Transverse colon (tissue), 4 donors: ENCODE data around the gene HID1.

Experiments used
- CTCF ChIP-seq, 5 experiments: fragments of 200-600 bp in 3 of 5; fragments of 450-650 bp in 2 of 5; sonication (generic) in 3 of 5; IDR thresholded peaks; 1 replicate in 2 of 5; 2 replicates in 3 of 5; pipeline ENCODE4 v1.5.1; 2016 to 2017; ENCODE audit warnings: antibody characterized with exemption in 5 of 5, inconsistent platforms in 3 of 5, mild to moderate bottlenecking in 2 of 5, moderate library complexity in 1 of 5
- EP300 ChIP-seq: sonication (generic); formaldehyde crosslinking; IDR thresholded peaks from one replicate; pipeline ENCODE4 v1.6.1; 2017; ENCODE audit warnings: antibody characterized with exemption, low read depth
- POLR2A ChIP-seq: fragments of 450-650 bp; IDR thresholded peaks from one replicate; pipeline ENCODE4 v1.6.1; 2016; ENCODE audit warnings: antibody characterized with exemption, mild to moderate bottlenecking, moderate library complexity
- POLR2AphosphoS5 ChIP-seq, 3 donors: sonication (generic); formaldehyde crosslinking; IDR thresholded peaks; one replicate each; pipeline ENCODE4 v1.6.1; 2016; ENCODE audit warnings: antibody characterized with exemption in 3 of 3

GRCh38 chr17:74921026-74921681, 51.4 kb downstream of the HID1 start:
- TF ChIP-seq CTCF (IDR thresholded peaks at IDR 0.05) (no peak), EP300 (no peak), POLR2A (no peak), POLR2AphosphoS5 (IDR thresholded peaks at IDR 0.05) (no peak)
